HepG2 (cell line): ENCODE measurements around the gene STRBP.

Experiments
- HDAC6 ChIP-seq: fragments of 200-600 bp; sonication (generic); IDR thresholded peaks from 2 replicates; pipeline ENCODE4 v1.7.0; 2017; ENCODE audit warnings: mild to moderate bottlenecking, antibody characterized with exemption, low read length, low read depth
- HMGXB4 ChIP-seq, 2 experiments: sonication (generic) in 1 of 2; formaldehyde crosslinking in 1 of 2; IDR thresholded peaks; 2 replicates each; pipeline versions ENCODE4 v1.4.0 to v1.6.1; 2018 to 2020; ENCODE audit warnings: missing genetic modification reagents in 2 of 2, borderline replicate concordance in 1 of 2, low read depth in 1 of 2, mild to moderate bottlenecking in 1 of 2, missing biosample characterization in 1 of 2
- JUND ChIP-seq: sonication (generic); formaldehyde crosslinking; IDR thresholded peaks from 2 replicates; pipeline ENCODE4 v1.8.0; 2022; ENCODE audit warnings: mild to moderate bottlenecking, missing genetic modification reagents
- MAX ChIP-seq: IDR thresholded peaks from 2 replicates; pipeline ENCODE4 v1.6.1; 2012; ENCODE audit warnings: inconsistent platforms
- PHF20 ChIP-seq: sonication (generic); formaldehyde crosslinking; IDR thresholded peaks from 2 replicates; pipeline ENCODE4 v1.5.0; 2020; ENCODE audit warnings: mild to moderate bottlenecking, missing genetic modification reagents
- PTBP1 ChIP-seq: fragments of 200-400 bp; formaldehyde crosslinking; IDR thresholded peaks from 2 replicates; pipeline ENCODE4 v1.6.1; 2018; ENCODE audit warnings: low read length, low read depth; ENCODE audit not compliant: poor library complexity, severe bottlenecking
- SCMH1 ChIP-seq: sonication (generic); formaldehyde crosslinking; IDR thresholded peaks from 2 replicates; pipeline ENCODE4 v1.9.0; 2021; ENCODE audit warnings: missing genetic modification reagents, mild to moderate bottlenecking, borderline replicate concordance
- SMC3 ChIP-seq: IDR thresholded peaks from 2 replicates; pipeline ENCODE4 v1.6.1; 2011; ENCODE audit warnings: low read length, improper control_type of control experiment
- ZNF605 ChIP-seq: sonication (generic); formaldehyde crosslinking; IDR thresholded peaks from 2 replicates; pipeline ENCODE4 v1.8.0; 2022; ENCODE audit warnings: mild to moderate bottlenecking, missing genetic modification reagents
- ZSCAN29 ChIP-seq: sonication (generic); formaldehyde crosslinking; conservative IDR thresholded peaks from 2 replicates; pipeline ENCODE4 v1.4.0; 2020; ENCODE audit warnings: mild to moderate bottlenecking, missing genetic modification reagents

- TF ChIP-seq ZNF605 (CRISPR knock-in tag) (no peak), PHF20 (CRISPR knock-in tag) (no peak), PTBP1 (no peak), JUND (CRISPR knock-in tag) (no peak), SMC3 (no peak), SCMH1 (CRISPR knock-in tag) (no peak), HMGXB4 (CRISPR knock-in tag; IDR thresholded peaks at IDR 0.05; ENCODE audit: borderline replicate concordance in 1 of 2, low read depth in 1 of 2) (no peak), ZSCAN29 (CRISPR knock-in tag) (no peak), HDAC6 (no peak), MAX (no peak)
Measured at GRCh38 chr9:123080444-123080843, 187.9 kb downstream of the STRBP start.
